GM20431 (cell line): Measurements from ENCODE around the gene MPO.

Source experiments
- in situ Hi-C: fragments of 300-500 bp; cut with MseI, MboI; formaldehyde crosslinking; loops from one replicate; pipeline ENCODE4 v1.15.0; 2020; ENCODE audit warnings: low sequenced_read_pairs; ENCODE audit not compliant: unreplicated experiment

Gene MPO

DNA sequence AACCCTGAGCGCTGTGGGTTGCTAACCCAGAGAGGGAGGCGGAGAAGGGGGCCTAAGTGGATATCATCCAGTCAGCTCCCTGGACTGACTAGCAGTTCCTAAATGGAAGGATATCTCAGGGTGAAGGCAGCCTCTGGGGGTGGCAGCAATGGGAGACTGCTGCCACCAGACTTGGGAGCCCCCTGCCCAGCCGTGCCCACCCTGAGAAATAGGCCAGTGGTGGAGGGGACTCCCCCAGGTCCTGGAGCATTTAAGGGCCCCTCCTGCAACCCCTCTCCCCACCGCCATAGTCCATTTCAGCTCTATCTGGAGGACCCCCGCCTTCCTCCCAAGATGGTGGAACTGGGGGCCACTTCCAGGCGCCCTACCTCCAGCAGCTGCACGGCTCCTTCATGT is 39.4 kb upstream of the MPO start:
- in situ Hi-C loops = no loop called here

DNA sequence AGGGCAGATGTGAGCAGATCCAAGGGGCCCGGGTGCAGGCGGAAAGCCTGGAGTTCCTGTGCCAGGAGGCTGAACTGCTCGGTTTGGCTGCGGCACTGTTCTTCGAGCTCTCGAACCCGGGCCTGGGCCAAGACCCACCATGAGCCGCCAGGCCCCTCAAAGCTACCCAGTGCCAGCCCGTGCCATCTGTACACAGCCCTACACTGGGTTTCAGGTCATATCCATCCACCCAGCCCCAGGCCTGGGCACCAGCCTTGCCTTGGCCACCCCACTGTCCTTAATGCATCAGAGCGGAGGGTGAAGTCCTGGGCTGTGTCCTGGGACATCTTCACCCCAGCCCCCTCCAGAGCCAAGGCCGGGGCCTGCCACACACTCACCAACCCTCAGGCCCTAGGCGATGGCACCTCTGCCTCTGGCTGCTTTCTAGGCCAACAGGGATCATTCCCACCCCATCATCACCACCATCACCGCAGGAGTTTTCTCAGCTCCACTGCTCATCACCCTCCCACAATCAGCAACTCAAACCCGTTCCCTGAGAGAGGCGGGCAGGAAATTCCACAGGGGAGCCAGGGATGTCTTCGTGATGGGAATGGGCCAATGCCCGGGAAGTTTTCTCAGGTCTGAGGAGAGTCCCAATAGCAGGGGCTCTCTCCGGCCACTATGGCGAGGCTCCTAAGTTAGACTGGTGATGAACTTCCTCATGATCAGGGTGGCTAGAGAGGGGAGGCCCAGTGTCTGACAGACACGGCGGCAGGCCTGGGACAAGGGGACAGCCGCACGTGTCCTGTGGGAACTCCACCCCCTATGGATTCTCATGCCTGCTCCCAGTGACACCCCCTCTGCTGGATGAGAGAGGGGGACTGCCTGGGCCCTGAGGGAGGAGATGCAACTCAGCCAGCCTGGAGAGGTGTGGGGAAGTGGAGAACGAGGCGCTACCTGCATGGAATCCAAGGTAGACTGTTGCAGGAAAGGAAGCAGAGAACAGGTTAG is 38.7 kb upstream of the MPO start:
- in situ Hi-C loops = loop anchor here (10.0 kb wide), 1 partner anchor 125 kb away; no protein-coding TSS in a partner anchor

DNA sequence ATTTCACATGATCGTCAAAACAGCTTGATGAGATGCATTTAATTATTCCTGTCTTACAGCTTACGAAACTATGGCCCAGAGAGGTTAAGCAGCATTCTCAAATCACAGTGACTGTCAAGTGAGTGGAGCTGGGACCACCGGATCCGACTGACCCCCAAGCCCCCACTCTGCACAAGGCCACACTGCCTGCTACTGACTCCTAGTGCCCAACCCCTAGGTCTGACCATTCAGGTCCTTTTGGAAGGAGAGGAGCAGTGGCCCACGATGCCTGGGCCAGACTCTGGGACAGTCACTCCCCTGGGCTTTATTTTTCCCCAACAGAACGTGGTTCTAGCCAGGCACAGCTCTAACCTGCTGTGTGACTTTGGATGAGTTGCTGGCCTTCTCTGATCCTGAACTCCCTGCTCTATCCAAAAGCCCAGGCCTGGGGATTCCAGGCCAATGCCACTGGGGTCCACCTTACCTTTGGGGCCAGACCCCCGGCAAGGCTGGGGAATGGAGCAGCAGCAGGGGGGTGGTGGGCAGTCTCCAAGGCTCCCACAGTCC is 38.0 kb upstream of the MPO start:
- in situ Hi-C loops = loop anchor here (10.0 kb wide), 1 partner anchor 126 kb away; no protein-coding TSS in a partner anchor

DNA sequence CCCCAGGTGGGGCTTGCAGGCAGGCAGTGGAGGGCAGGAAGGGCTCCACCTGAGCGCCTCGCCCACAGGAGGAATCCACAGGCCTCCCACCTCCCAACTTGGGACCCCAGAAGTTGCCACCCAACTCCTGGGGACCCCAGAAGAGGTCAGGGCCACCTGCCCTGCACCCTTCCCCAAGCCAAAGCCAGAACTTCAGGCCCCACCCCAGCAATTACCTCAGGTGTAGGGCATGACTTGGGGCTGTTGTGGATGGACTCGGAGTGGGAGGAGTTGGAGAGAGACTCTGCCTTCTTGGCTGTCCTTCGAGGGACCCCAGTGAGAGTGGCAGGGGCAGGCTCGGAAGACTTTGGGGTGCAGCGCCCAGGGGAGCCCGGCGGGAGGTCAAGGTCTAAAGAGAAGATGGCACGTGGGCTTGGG is 37.3 kb upstream of the MPO start:
- in situ Hi-C loops = loop anchor here (10.0 kb wide), 1 partner anchor 127 kb away; no protein-coding TSS in a partner anchor

DNA sequence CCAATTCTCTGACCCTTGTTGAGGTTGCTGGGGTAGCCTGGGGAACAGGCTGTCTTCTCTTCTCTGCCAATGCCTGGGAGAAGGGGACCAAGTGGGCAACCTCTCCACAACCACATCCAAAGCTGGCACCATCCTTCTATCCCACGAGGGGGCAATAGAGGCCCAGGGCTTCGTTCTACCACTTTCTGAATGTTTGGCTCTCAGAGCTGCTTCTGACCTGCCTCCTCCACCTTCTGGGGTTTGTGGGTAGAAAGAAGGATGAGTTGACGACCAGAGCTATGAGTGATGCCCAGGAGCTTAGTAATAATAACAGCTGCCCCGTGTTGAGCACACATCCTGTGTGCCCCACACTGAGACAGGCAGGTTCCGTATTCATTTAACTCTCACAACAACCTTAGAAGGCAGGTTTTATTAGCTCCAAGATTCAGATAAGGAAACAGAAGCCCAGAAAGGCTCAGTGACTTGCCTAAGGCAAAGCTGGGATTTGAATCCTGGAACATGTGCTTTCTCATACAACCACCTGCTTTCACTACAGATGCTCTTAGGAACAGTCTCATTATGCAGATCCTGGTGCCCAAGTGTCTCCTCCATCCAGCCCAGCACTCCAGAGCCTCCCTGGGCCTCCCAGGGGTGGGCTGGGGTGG is 36.8 kb upstream of the MPO start:
- in situ Hi-C loops = loop anchor here (10.0 kb wide), 1 partner anchor 127 kb away; no protein-coding TSS in a partner anchor

DNA sequence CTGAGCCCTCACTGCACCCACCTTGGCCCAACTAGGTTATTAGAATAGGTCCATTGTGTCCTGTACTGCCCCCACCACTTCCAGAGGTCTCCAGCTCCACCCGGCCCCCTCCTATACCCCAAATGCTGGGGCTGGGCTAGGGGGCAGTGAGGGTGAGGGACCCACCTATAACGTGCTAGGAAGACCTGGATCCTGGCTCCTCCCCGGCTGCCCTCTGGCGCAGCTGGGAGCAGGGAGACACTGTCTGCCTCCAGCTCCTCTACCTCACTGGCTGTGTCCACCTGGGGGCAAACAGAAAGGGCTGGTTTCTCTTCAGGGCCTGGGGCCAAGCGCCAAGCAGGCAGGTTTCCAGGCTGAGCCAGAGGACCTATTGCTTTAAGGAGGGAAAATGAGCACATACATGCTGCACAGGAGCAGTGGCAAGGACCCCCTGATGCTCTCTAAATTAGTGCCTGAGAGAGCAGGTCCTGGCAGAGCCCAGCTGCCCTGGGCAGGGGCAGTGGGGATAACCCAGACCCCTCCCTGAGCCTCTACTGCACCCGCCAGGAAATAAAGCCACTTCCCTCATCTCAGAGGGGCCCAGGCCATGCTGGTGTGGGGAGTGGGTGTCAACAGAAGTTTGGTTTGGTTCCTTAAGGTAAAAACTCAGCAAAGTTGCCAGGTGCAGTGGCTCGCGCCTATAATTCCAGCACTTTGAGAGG is 35.7 kb upstream of the MPO start:
- in situ Hi-C loops = loop anchor here (10.0 kb wide), 1 partner anchor 128 kb away; no protein-coding TSS in a partner anchor

DNA sequence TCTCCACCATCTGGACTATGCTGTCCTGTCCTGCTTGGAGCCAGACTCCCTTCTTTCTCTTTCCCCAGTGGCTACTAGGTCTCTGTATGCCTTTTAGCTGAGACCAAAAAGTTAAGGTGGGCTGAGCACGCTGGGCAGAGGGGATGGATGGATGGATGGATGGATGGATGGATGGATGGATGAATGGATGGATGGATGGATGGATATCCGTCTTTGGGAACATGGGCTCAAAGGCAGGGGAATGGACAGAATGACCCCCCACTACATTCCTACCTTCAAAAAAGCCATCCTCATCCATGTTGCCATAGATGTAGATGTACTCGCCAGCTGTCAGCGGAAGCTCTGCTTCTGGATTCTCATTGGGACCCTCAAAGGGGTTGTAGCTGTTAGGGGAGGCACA is 35.0 kb upstream of the MPO start:
- in situ Hi-C loops = loop anchor here (10.0 kb wide), 1 partner anchor 129 kb away; no protein-coding TSS in a partner anchor

DNA sequence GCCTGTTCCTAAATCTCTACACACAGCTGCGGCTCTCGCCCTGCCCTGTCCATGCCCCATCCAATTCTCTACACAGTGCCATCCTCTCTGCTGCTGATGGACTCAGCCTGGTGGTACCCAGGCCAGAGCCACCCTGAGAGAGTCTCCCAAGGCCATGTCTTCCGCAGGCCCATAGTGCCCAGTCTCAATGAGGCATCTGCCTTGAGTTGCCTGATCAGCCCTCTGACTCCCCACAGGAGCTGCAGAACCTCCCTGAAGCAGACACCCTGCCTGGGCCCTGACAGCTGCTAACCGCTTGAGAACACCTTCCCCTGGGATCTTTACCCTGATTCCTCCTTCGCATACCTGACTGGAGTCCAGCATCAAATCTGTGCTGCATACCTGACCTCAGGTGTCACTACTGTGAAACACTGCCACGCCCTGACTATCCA is 34.6 kb upstream of the MPO start:
- in situ Hi-C loops = loop anchor here (10.0 kb wide), 1 partner anchor 130 kb away; no protein-coding TSS in a partner anchor

DNA sequence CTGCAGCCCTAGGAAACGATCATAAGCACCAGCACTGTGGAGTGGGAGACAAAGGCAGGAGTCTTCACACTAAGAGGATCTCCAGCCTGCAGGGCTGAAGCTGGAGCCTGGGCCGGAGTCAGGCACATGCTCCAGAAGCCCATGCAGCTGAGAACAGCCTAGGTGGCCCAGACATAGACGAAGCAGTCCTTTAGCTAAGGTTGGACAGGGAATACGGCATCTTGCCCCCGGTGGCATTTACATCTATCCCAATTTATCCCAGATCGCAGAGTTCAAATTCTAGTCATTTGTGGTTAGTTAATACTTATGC is 33.9 kb upstream of the MPO start:
- in situ Hi-C loops = loop anchor here (10.0 kb wide), 1 partner anchor 130 kb away; no protein-coding TSS in a partner anchor

DNA sequence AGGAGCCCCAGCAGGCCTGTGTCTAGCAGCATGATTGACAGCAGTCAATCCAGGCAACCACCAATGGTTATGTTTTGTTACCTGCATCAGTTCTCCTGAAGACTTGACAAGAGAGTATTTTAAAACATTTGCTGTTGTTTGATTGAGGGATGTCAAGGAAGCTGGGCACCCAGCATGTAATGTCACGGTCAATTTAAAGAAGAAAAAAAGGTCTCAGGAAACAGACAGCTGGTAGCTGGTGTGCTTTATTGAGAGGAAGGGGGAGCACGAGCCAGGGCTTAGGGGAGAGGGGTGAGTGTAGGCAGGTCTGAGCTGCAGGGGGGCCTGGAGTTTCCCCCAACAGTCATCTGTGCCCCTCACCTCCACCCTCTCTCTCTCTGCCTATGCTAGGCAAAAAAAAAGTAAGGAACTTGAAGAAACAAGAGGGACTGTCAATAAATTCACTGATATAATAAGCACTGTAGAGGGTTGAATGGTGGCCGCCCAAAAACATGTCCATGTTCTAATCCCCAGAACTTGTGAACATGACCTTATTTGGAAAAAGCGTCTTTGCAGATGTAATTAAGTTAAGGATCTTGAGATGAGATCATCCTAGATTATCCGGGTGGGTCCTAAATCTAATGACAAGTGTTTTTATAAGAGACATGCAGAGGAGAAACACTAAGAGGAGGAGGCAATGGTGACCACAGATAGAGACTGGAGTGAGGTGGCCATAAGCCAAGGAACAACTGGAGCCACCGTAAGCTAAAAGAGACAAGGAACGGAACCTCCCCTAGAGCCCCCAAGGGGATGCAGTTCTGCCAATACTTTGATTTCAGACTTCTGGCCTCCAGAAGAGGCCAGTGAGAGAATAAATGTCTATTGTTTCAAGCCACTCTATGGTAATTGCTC is 33.3 kb upstream of the MPO start:
- in situ Hi-C loops = loop anchor here (10.0 kb wide), 1 partner anchor 131 kb away; no protein-coding TSS in a partner anchor

DNA sequence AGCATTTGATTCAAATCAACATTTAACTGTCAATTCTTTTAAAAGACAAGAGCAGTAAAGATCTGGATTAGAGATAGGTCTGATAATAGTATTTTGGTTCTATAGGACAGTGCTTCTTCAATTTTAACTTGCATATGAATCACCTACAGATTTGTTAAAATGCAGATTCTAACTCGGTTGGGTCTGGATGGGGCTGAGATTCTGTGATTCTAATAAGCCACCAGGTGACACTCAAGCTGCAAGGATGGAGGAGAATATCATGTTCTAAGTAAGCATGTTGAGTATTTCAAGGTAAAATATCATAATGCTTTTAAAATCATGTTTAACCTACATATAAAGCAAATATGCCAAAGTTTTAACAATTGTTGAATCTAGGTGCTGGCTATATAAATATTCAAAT is 32.1 kb upstream of the MPO start:
- in situ Hi-C loops = loop anchor here (10.0 kb wide), 1 partner anchor 132 kb away; no protein-coding TSS in a partner anchor

DNA sequence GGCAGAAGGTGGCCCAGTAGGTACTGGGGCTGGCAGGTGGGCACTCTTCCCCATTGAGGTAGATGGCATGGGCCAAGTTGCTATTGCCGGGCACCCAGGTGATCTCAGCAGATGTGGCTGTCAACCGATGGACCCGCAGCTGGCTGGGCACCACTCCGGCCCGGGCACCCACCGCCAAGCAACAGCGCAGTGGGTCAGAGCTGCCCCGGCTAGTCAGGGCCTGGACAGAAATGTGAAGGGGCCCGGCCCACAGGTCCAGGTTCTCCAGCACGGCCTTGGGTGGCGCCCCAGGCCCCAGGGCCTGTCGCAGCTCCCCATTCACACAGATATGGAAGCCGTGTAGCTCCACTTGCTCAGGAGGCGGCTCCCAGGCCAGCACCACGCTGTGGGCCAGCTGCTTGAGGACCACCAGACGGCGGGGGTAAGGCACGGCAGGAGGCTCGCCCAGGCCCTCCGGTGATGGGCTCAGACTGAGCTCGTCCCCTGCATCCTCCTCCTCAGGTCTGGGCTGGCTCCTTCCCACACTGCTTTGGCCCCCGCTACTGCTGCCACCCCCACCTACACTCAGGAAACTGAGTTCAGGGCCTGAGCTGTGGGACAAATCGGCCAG is 31.4 kb upstream of the MPO start:
- in situ Hi-C loops = loop anchor here (10.0 kb wide), 1 partner anchor 133 kb away; no protein-coding TSS in a partner anchor

DNA sequence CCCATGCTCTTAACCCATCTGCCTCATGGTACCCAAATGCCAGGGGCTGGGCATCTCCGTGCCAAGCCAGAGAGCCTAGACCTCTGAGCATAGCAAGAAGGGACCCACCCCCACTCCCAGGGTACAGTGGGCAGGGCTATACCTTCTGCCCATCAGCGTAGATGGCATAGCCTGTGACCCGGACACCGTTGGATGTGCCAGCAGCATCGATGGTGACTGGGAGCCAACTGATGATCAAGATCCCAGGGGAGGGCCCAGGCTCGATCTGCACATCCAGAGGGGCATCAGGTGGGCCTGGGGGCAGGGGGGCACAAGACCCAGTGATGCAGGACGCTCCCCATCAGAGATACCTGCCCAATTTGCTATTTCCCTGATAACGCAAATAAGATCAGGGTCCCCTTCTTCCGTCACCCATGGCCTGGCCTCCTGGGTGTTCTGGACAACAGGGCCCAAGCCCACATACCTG is 30.7 kb upstream of the MPO start:
- in situ Hi-C loops = loop anchor here (10.0 kb wide), 1 partner anchor 133 kb away; no protein-coding TSS in a partner anchor

DNA sequence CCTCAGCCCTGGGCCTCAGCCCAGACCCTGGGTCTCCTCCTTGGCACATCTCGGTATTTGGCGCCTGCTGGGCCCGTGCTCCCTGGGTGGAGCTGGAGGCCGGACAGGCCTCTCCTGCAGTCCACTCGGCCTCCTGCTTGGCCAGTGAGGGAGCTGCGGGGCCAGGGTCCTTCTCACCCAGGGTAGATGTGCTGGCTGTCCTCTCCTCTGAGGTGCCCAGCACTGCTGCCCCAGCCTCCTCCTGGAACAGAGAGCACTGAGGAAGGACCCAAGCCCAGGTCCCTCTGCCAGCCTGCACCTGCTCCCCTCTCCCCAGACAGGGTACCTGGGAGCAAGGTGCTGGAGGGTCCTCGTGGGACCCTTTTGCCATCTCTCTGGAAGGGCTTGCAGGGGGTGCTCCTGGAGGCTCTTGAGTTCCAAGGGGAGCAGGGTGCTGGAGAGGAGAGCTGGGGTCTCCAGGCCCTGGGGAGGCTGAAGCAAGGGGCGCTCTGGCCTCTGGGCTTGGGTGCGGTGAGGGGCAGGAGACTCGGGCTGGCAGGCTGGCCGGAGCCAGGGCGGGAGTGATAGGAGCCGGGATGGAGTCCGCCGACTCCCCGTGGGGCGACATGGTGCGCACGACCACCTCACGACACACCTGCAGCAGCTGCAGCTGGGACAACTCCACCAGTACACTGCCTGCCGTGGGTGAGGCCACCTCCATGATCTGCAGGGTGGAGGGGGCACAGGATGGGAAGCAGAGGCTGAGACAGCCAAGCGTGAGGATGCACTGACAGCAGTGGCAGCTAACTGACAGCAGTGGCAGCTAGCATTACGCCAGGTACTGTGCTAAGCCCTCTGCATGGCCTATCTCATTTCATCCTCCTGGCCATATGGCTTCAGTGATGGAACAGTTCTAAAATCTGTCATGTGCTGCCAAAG is 30.0 kb upstream of the MPO start:
- in situ Hi-C loops = loop anchor here (10.0 kb wide), 1 partner anchor 134 kb away; no protein-coding TSS in a partner anchor

DNA sequence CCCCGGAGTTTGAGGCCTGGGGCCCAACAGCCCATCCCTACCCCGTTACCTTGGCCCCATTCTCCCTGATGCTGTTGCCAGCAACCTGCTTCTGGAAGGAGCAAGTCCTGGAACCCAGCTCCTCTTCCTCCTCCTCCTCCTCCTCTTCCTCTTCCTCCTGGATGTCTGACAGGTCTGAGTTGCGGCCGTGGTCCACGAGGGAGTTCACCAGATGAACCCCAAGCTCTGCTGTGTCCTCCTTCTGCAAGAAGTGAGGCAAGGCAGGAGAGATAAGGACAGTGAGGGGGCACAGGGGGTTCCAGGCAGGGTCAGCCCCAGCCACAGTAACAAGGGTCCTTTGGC is 29.2 kb upstream of the MPO start:
- in situ Hi-C loops = loop anchor here (10.0 kb wide), 1 partner anchor 135 kb away; no protein-coding TSS in a partner anchor

DNA sequence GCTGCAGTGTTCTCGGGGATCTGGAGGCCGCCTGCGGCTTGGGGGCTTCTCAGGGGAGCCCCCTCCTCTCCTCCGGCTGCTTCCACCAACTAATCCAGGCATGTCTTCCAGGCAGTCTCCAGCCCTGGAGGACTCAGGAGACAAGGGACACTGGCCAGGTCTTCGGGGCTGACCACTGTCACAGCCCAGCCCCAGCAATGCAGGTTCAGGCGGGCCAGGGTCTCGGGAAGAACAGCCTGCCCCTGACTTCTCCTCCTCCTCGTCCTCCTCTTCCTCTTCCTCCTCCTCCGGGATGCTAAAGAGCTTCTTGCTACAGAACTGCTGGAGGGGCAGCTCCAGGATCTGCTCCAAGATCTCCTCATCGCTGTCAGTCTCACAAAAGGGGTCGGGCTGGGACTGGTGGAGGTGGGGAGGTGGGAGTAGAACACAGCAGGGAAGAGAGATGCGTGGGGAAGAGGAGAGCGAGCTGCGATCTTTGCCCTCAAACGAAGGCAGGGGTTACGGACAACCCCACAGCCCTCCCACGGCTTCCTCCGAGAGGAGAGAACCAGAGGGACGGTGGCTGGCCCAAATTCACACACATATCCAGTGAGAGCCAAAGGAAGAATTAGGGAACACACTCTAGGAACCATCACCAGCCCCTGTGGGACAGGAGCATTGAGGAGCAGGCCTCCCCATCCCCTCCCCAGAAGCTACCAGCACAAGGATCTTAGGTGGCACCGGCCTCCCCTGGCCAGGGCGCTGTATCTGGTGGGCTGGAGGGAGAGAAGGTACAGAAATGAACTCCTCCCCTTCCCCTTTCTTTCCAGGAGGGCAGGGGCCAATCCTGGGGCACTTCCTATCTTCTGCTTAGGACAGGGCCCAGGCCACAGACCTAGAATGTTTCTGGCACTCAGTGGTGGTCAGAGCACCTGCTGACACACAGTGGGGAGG is 28.5 kb upstream of the MPO start:
- in situ Hi-C loops = no loop called here
